Measurements from ENCODE around the gene PDE2A.
"Not testable (repeated sequence)": the region's sequence is repeated elsewhere in the genome, so short reads cannot be mapped to it uniquely, and the experiment has no call there.

Gene PDE2A

GRCh38 chr11:72576243-72576595, 98.0 kb downstream of the PDE2A start:
- Histone ChIP-seq H3K4me1 (peaks cover 5% of the 10 kb centered on the region), H3K36me3 (replicated peaks) (no peaks in the 10 kb centered on the region), H3K9me3 (no peaks in the 10 kb centered on the region), H3K27me3 (ENCODE audit: low read depth) (0 out of 2 replicates have a peak, but pooled peaks cover 2% of the 10 kb centered on the region), H3K4me3 (no peak overlapping the region)
- no peak for DNase-seq (ENCODE audit: low spot score in 2 of 2)
- in situ Hi-C loops (cut with MboI; ENCODE audit: low sequenced_read_pairs), result no loop called here

- H3K4me3 ChIP-seq, result no peak overlapping the region
- no peaks in the 10 kb centered on the region for H3K9me3 ChIP-seq
- in situ Hi-C loops (cut with MboI; ENCODE audit: low sequenced_read_pairs), result no loop called here
- no peaks in the 10 kb centered on the region for H3K36me3 ChIP-seq (replicated peaks)
- H3K4me1 ChIP-seq, result peaks cover 5% of the 10 kb centered on the region
- no peaks in the 10 kb centered on the region for H3K27me3 ChIP-seq (ENCODE audit: low read depth)
- DNase-seq (ENCODE audit: low spot score in 2 of 2), result no peak
Observed at GRCh38 chr11:72575533-72576242, 98.5 kb downstream of the PDE2A start.

- DNase-seq (ENCODE audit: low spot score in 2 of 2), result no peak
- peaks cover 5% of the 10 kb centered on the region for H3K4me1 ChIP-seq
- in situ Hi-C loops (cut with MboI; ENCODE audit: low sequenced_read_pairs), result loop anchor here (5.0 kb wide), 1 partner anchor 93 kb away; no protein-coding TSS in a partner anchor
- H3K27me3 ChIP-seq (ENCODE audit: low read depth), result peaks cover 2% of the 10 kb centered on the region; the same call in 1 of the 2 replicates
- H3K36me3 ChIP-seq (replicated peaks), result no peaks in the 10 kb centered on the region
- H3K9me3 ChIP-seq, result no peaks in the 10 kb centered on the region
- H3K4me3 ChIP-seq, result no peak overlapping the region
Observed at GRCh38 chr11:72574548-72575460, 99.4 kb downstream of the PDE2A start.

- Histone ChIP-seq H3K27me3 (ENCODE audit: low read depth) (peaks cover 2% of the 10 kb centered on the region; the same call in 1 of the 2 replicates), H3K36me3 (replicated peaks) (no peaks in the 10 kb centered on the region), H3K9me3 (no peaks in the 10 kb centered on the region), H3K4me1 (peaks cover 5% of the 10 kb centered on the region), H3K4me3 (no peak overlapping the region)
- in situ Hi-C loops (cut with MboI; ENCODE audit: low sequenced_read_pairs), result loop anchor here (5.0 kb wide), 1 partner anchor 92 kb away; no protein-coding TSS in a partner anchor
- DNase-seq (ENCODE audit: low spot score in 2 of 2), result no peak
Observed at GRCh38 chr11:72573855-72574445, 100.3 kb downstream of the PDE2A start.

GRCh38 chr11:72573072-72573854, 101.0 kb downstream of the PDE2A start:
- Histone ChIP-seq H3K9me3 (no peaks in the 10 kb centered on the region), H3K4me3 (no peak overlapping the region), H3K27me3 (ENCODE audit: low read depth) (peaks cover 2% of the 10 kb centered on the region; the same call in 1 of the 2 replicates), H3K36me3 (replicated peaks) (no peaks in the 10 kb centered on the region), H3K4me1 (peaks cover 5% of the 10 kb centered on the region)
- DNase-seq (ENCODE audit: low spot score in 2 of 2), result peak; percentile 36 to 71
- in situ Hi-C loops (cut with MboI; ENCODE audit: low sequenced_read_pairs), result loop anchor here (5.0 kb wide), 1 partner anchor 91 kb away; no protein-coding TSS in a partner anchor

GRCh38 chr11:72572540-72572939, 101.7 kb downstream of the PDE2A start:
- not testable (repeated sequence) for H3K4me3 ChIP-seq; H3K4me1 ChIP-seq; H3K9me3 ChIP-seq; H3K36me3 ChIP-seq (replicated peaks); H3K27me3 ChIP-seq (ENCODE audit: low read depth); DNase-seq (ENCODE audit: low spot score in 2 of 2)
- in situ Hi-C loops (cut with MboI; ENCODE audit: low sequenced_read_pairs), result loop anchor here (5.0 kb wide), 1 partner anchor 90 kb away; no protein-coding TSS in a partner anchor

- no peak for DNase-seq (ENCODE audit: low spot score in 2 of 2)
- Histone ChIP-seq H3K9me3 (no peaks in the 10 kb centered on the region), H3K36me3 (replicated peaks) (no peaks in the 10 kb centered on the region), H3K4me3 (no peak overlapping the region), H3K27me3 (ENCODE audit: low read depth) (peaks cover 2% of the 10 kb centered on the region; the same call in 1 of the 2 replicates), H3K4me1 (peaks cover 5% of the 10 kb centered on the region)
- in situ Hi-C loops (cut with MboI; ENCODE audit: low sequenced_read_pairs), result loop anchor here (5.0 kb wide), 1 partner anchor 89 kb away; no protein-coding TSS in a partner anchor
Observed at GRCh38 chr11:72570893-72571661, 103.1 kb downstream of the PDE2A start.

GRCh38 chr11:72569966-72570892, 104.0 kb downstream of the PDE2A start:
- no peak for DNase-seq (ENCODE audit: low spot score in 2 of 2)

GRCh38 chr11:72568861-72569260, 105.4 kb downstream of the PDE2A start:
- DNase-seq (ENCODE audit: low spot score in 2 of 2), result no peak
- Histone ChIP-seq H3K4me3 (no peak overlapping the region), H3K4me1 (peaks cover 5% of the 10 kb centered on the region), H3K36me3 (replicated peaks) (no peaks in the 10 kb centered on the region), H3K27me3 (ENCODE audit: low read depth) (peaks cover 6% of the 10 kb centered on the region; the same call in 1 of the 2 replicates), H3K9me3 (no peaks in the 10 kb centered on the region)
- in situ Hi-C loops (cut with MboI; ENCODE audit: low sequenced_read_pairs), result no loop called here

More at GRCh38 chr11:72569966-72570892, 104.0 kb downstream of the PDE2A start:
- H3K9me3 ChIP-seq, result no peaks in the 10 kb centered on the region
- H3K27me3 ChIP-seq (ENCODE audit: low read depth), result peaks cover 3% of the 10 kb centered on the region; the same call in 1 of the 2 replicates
- no peak overlapping the region for H3K4me3 ChIP-seq
- H3K36me3 ChIP-seq (replicated peaks), result no peaks in the 10 kb centered on the region
- in situ Hi-C loops (cut with MboI; ENCODE audit: low sequenced_read_pairs), result loop anchor here (5.0 kb wide), 1 partner anchor 88 kb away; no protein-coding TSS in a partner anchor
- peaks cover 5% of the 10 kb centered on the region for H3K4me1 ChIP-seq

GRCh38 chr11:72562431-72562830, 111.8 kb downstream of the PDE2A start:
- no peak overlapping the region for H3K4me3 ChIP-seq
- H3K9me3 ChIP-seq, result no peaks in the 10 kb centered on the region
- no peaks in the 10 kb centered on the region for H3K4me1 ChIP-seq
- DNase-seq (ENCODE audit: low spot score in 2 of 2), result no peak
- no peaks in the 10 kb centered on the region for H3K36me3 ChIP-seq (replicated peaks)
- in situ Hi-C loops (cut with MboI; ENCODE audit: low sequenced_read_pairs), result no loop called here
- H3K27me3 ChIP-seq (ENCODE audit: low read depth), result peaks cover 8% of the 10 kb centered on the region

- Histone ChIP-seq H3K4me1 (no peaks in the 10 kb centered on the region), H3K27me3 (ENCODE audit: low read depth) (peaks cover 8% of the 10 kb centered on the region), H3K4me3 (no peak overlapping the region), H3K9me3 (no peaks in the 10 kb centered on the region), H3K36me3 (replicated peaks) (no peaks in the 10 kb centered on the region)
- DNase-seq (ENCODE audit: low spot score in 2 of 2), result no peak
- in situ Hi-C loops (cut with MboI; ENCODE audit: low sequenced_read_pairs), result no loop called here
Observed at GRCh38 chr11:72561856-72562255, 112.4 kb downstream of the PDE2A start.

Data from HAP-1 (cell line).